Body of pancreas (tissue), 4 donors: Measurements from ENCODE around the gene PSMD12.

Experiments used
- CTCF ChIP-seq, 7 experiments: fragments of 450-650 bp in 4 of 7; fragments of 200-600 bp in 3 of 7; sonication (generic) in 3 of 7; IDR thresholded peaks; one replicate each; pipeline ENCODE4 v1.5.1; 2016 to 2019; ENCODE audit warnings: antibody characterized with exemption in 7 of 7
- POLR2A ChIP-seq, 3 donors: fragments of 450-650 bp; IDR thresholded peaks; one replicate each; pipeline ENCODE4 v1.6.1; 2016; ENCODE audit warnings: antibody characterized with exemption in 3 of 3, mild to moderate bottlenecking in 2 of 3

DNA sequence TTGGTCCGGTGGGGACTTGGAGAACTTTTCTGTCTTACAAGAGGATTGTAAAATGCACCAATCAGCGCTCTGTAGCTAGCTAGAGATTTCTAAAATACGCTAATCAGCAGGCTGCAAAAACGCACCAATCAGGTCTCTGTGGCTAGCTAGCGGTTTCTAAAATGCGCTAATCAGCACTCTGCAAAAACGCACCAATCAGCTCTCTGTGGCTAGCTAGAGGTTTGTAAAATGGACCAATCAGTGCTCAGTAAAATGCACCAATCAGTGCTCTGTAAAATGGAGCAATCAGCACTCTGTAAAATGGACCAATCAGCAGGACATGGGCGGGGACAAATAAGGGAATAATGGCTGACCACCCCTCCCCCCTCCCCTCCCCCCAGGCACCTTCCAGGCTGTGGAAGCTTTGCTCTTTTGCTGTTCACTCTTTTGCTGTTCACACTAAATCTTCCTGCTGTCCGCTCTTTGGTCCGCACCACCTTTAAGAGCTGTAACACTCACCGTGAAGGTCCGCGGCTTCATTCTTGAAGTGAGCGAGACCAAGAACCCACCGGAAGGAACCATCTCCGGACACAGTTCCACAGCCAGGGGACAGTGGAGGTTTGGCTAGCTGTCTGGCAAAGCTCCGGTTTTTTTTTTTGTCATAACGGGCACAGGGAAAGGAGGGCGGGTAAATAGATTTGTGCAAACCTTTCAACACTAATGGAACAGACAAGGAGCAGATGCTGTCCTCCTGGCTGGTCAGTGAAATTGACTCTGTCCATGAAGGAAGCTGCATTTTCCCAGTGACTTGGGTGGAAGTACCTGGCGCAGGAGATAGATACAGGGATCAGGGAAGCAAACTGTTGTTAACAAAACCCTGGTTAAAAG lies 19.0 kb upstream of the PSMD12 start:
- no peak for TF ChIP-seq CTCF (IDR thresholded peaks at IDR 0.05)
- TF ChIP-seq POLR2A (IDR thresholded peaks at IDR 0.05): no peak
